K562 (cell line): Measurements from ENCODE around the gene CCDC158. TPM values are rescaled to one million over a fixed set of nuclear protein-coding genes. Genes with fewer than 3 reads are reported as not detected.

ENCODE experiments used
- ATAC-seq: fragments of 200-7000 bp; cut with Tn5 transposase; 3 replicates; pipeline ENCODE4 v1.9.1; 2020; ENCODE audit warnings: moderate library complexity
- BruUV-seq: library from RNA; stranded (reverse); fragments of 400-500 nt; replicated peaks from 2 replicates; lab custom pipeline; 2021; lab: Mats Ljungman, UMichigan
- CTCF ChIA-PET: fragments of 300-600 bp; formaldehyde crosslinking; extraction: SDS; loops from one replicate; lab custom pipeline; 2021; ENCODE audit warnings: low intra/inter-chr PET ratio; lab: Yijun Ruan, JAX
- POLR2A ChIA-PET: fragments of 300-600, 350-650 bp; sonication (Branson Sonifier 250); formaldehyde crosslinking; extraction: SDS; loops from one replicate; lab custom pipeline; 2021; ENCODE audit warnings: antibody characterized with exemption, inconsistent platforms; lab: Yijun Ruan, JAX
- DNase-seq, 4 experiments: peaks; one replicate each; pipeline versions ENCODE4 v3.0.0 to v3.0.0-alpha.2; 2011 to 2018; ENCODE audit warnings: low spot score in 3 of 4, mixed read lengths in 3 of 4; ENCODE audit errors: extremely low read depth in 1 of 4
- FAIRE-seq: peaks from 2 replicates; lab custom pipeline; 2011; peaks lifted over from hg19 to GRCh38; lab: Jason Lieb, UNC
- H2AFZ ChIP-seq: 2 replicates; pipeline ENCODE4 v1.6.0; 2011; ENCODE audit warnings: low read depth, low read length, control low read depth, inconsistent platforms
- H3K27ac ChIP-seq: fragments of 200-600 bp; 3 replicates; pipeline ENCODE4 v1.8.0; 2011; ENCODE audit warnings: low read depth, mild to moderate bottlenecking, control low read depth, inconsistent platforms, low read length, moderate library complexity, mixed read lengths; ENCODE audit errors: extremely low read depth
- H3K27me3 ChIP-seq, 2 experiments: fragments of 300-600 bp in 1 of 2; 2 replicates in 1 of 2; 3 replicates in 1 of 2; pipeline versions ENCODE4 v1.6.0 to v1.8.0; 2011; ENCODE audit warnings: inconsistent platforms in 2 of 2, low read length in 2 of 2, mild to moderate bottlenecking in 1 of 2, mixed read lengths in 1 of 2, moderate library complexity in 1 of 2; ENCODE audit not compliant: control insufficient read depth in 2 of 2, insufficient read depth in 2 of 2
- H3K36me3 ChIP-seq: fragments of 300-600 bp; 3 replicates; pipeline ENCODE4 v1.8.0; 2011; ENCODE audit warnings: mild to moderate bottlenecking, low read length, inconsistent platforms; ENCODE audit not compliant: control insufficient read depth, insufficient read depth
- H3K4me1 ChIP-seq, 2 experiments: fragments of 200-600 bp in 1 of 2; replicated peaks in 1 of 2; 2 replicates in 1 of 2; 3 replicates in 1 of 2; pipeline versions ENCODE4 v1.5.1 to v1.8.0; 2011; ENCODE audit warnings: inconsistent platforms in 2 of 2, low read length in 2 of 2, mild to moderate bottlenecking in 1 of 2, mixed read lengths in 1 of 2, moderate library complexity in 1 of 2; ENCODE audit not compliant: control insufficient read depth in 2 of 2, insufficient read depth in 2 of 2
- H3K4me2 ChIP-seq: 2 replicates; pipeline ENCODE4 v1.6.1; 2011; ENCODE audit warnings: low read length, control low read depth, inconsistent platforms, mixed read lengths; ENCODE audit not compliant: insufficient read depth
- H3K4me3 ChIP-seq: fragments of 200-600 bp; sonication (generic), shearing (Covaris generic); 2 replicates; pipeline ENCODE4 v1.5.1; 2016; ENCODE audit warnings: control low read depth, inconsistent platforms
- H3K79me2 ChIP-seq: fragments of 200-600 bp; 3 replicates; pipeline ENCODE4 v1.8.0; 2011; ENCODE audit warnings: low read length, inconsistent platforms; ENCODE audit not compliant: control insufficient read depth, insufficient read depth
- H3K9ac ChIP-seq, 2 experiments: 2 replicates each; pipeline versions ENCODE4 v1.6.0 to v1.6.1; 2011; ENCODE audit warnings: low read depth in 2 of 2, low read length in 2 of 2, control low read depth in 1 of 2, inconsistent platforms in 1 of 2, mild to moderate bottlenecking in 1 of 2, mixed read lengths in 1 of 2; ENCODE audit not compliant: insufficient read depth in 1 of 2
- H3K9me1 ChIP-seq: one replicate; pipeline ENCODE4 v1.6.0; 2011; ENCODE audit warnings: inconsistent platforms, mild to moderate bottlenecking, low read length, moderate library complexity; ENCODE audit not compliant: control insufficient read depth, insufficient read depth
- H3K9me3 ChIP-seq: replicated peaks from 2 replicates; pipeline ENCODE4 v1.5.1; 2011; ENCODE audit warnings: low read depth, low read length, inconsistent platforms; ENCODE audit not compliant: control insufficient read depth, insufficient read depth
- H4K20me1 ChIP-seq: replicated peaks from 2 replicates; pipeline ENCODE4 v1.6.1; 2011; ENCODE audit warnings: low read length, inconsistent platforms, mixed read lengths; ENCODE audit not compliant: control insufficient read depth, insufficient read depth
- C11orf30 ChIP-seq: fragments of 450-650 bp; IDR thresholded peaks from 2 replicates; pipeline ENCODE4 v1.6.1; 2016; ENCODE audit warnings: low read depth, mild to moderate bottlenecking
- ELK1 ChIP-seq: sonication (generic); formaldehyde crosslinking; IDR thresholded peaks from 2 replicates; pipeline ENCODE4 v1.8.1; 2022; ENCODE audit warnings: missing genetic modification reagents
- MAFF ChIP-seq: IDR thresholded peaks from 2 replicates; pipeline ENCODE4 v1.6.1; 2012; ENCODE audit warnings: low read length, improper control_type of control experiment
- MAFG ChIP-seq: fragments of 450-650 bp; conservative IDR thresholded peaks from 2 replicates; pipeline ENCODE4 v1.6.1; 2016; ENCODE audit warnings: missing genetic modification characterization, missing compliant biosample characterization
- MAFK ChIP-seq: IDR thresholded peaks from 2 replicates; pipeline ENCODE4 v1.6.1; 2011; ENCODE audit warnings: low read length, improper control_type of control experiment
- ZNF316 ChIP-seq: fragments of 450-650 bp; IDR thresholded peaks from 2 replicates; pipeline ENCODE4 v1.6.1; 2016
- ZNF407 ChIP-seq: fragments of 450-650 bp; IDR thresholded peaks from 2 replicates; pipeline ENCODE4 v1.6.1; 2016; ENCODE audit warnings: low read depth
- WGBS: fragments of 100-300 bp; shearing (Covaris generic); methylation state at CpG from one replicate; pipeline ENCODE4 v1.1.6; 2016; ENCODE audit warnings: low coverage, mixed read lengths; ENCODE audit not compliant: insufficient coverage; ENCODE audit errors: missing lambda C conversion rate; 5-methylcytosine and 5-hydroxymethylcytosine counted together
- in situ Hi-C: fragments of 300-500 bp; cut with MboI; formaldehyde crosslinking; loops from 4 replicates; pipeline ENCODE4 v1.15.0; 2018; ENCODE audit warnings: inconsistent platforms, mixed read lengths
- intact Hi-C: fragments of 100-400 bp; cut with micrococcal nuclease; formaldehyde crosslinking; loops from 2 replicates; pipeline ENCODE4 v1.14.2; 2022
- polyA plus RNA-seq, 8 experiments: library from polyadenylated mRNA; depleted of rRNA in 4 of 8; stranded (reverse) in 5 of 8; unstranded in 3 of 8; fragments of >200 nt; fragmentation: Nextera tagmentation in 2 of 8; fragmentation: Illumina TruSeq in 1 of 8; extraction: Ambion mirVana in 2 of 8; extraction: Trizol in 1 of 8; gene quantifications; 2 replicates each; pipeline versions ENCODE4 v1.2.1 to v1.2.3, GENCODE V29; 2011 to 2014; ENCODE audit warnings: inconsistent platforms in 1 of 8, missing spikeins in 1 of 8
- total RNA-seq, 7 experiments: library from RNA; depleted of rRNA in 6 of 7; stranded (reverse); fragments of >200 nt in 6 of 7; fragmentation: Illumina TruSeq in 2 of 7; extraction: Trizol in 2 of 7; gene quantifications; 2 replicates each; pipeline versions ENCODE4 v1.2.1 to v1.2.3, GENCODE V29; 2011 to 2021; ENCODE audit warnings: low replicate concordance in 1 of 7

Gene CCDC158
- total and polyA plus RNA-seq, 9 of the 15 experiments (the other 6 are each of a cell fraction or from before 2014, with no cell fraction given), result not detected

GRCh38 chr4:76354517-76355473 lies 66.1 kb downstream of the CCDC158 start:
- DNase-seq, result no peak
- POLR2A ChIA-PET, result interaction anchor here (1.1 to 1.5 kb wide), 3 partner anchors 9 to 13 kb away, joined by 3 to 6 read pairs (median 3); no protein-coding TSS in a partner anchor
- no peak for FAIRE-seq

More at GRCh38 chr4:76354517-76355473, 66.1 kb downstream of the CCDC158 start:
- H3K27me3 ChIP-seq, result no peaks in the 10 kb centered on the region
- H3K9ac ChIP-seq, result no peak overlapping the region
- peak; percentile 38; the same call in 1 of the 2 replicates for TF ChIP-seq MAFK
- TF ChIP-seq ZNF316, result peak; percentile 61
- TF ChIP-seq MAFG (tag), result 0 out of 2 replicates have a peak, but pooled peaks have one; percentile 9
- no peak for TF ChIP-seq ZNF407
- TF ChIP-seq C11orf30, result peak; percentile 24; the same call in 1 of the 2 replicates
- TF ChIP-seq ELK1, result no peak
- peak; percentile 36; the same call in 1 of the 2 replicates for TF ChIP-seq MAFF
- H3K9me3 ChIP-seq, result no peaks in the 10 kb centered on the region
- no peaks in the 10 kb centered on the region for H3K9me1 ChIP-seq
- no peak overlapping the region for H2AFZ ChIP-seq
- H3K36me3 ChIP-seq, result no peaks in the 10 kb centered on the region
- no peaks in the 10 kb centered on the region for H3K79me2 ChIP-seq
- H3K4me1 ChIP-seq, result no peaks in the 10 kb centered on the region
- in situ Hi-C loops, result no loop called here
- intact Hi-C loops, result no loop called here
- no peak overlapping the region for H3K27ac ChIP-seq
- BruUV-seq, result no TSS peak
- WGBS, result 32% methylated on average over 9 of the region's 9 CpGs
- CTCF ChIA-PET, result no interaction called here
- ATAC-seq, result no peak
- H4K20me1 ChIP-seq, result no peaks in the 10 kb centered on the region
- no peak overlapping the region for H3K4me3 ChIP-seq
- H3K4me2 ChIP-seq, result no peak overlapping the region
